Right lung (tissue), 5 donors: ENCODE results near the gene CELF5. TPM values are rescaled to one million over a fixed set of nuclear protein-coding genes. Genes with fewer than 3 reads are reported as not detected.
"Not testable (repeated sequence)": the region's sequence is repeated elsewhere in the genome, so short reads cannot be mapped to it uniquely, and the experiment has no call there.

Source experiments
- DNase-seq, 2 donors: peaks; one replicate each; pipeline ENCODE4 v3.0.0-alpha.2; 2013
- polyA plus RNA-seq, 5 donors: library from polyadenylated mRNA; unstranded; fragments of 120-200 nt; gene quantifications; one replicate each; pipeline versions ENCODE4 v1.2.1 to v1.2.3, GENCODE V29; 2013; ENCODE audit warnings: inconsistent platforms in 1 of 5, low replicate concordance in 1 of 5; ENCODE audit not compliant: insufficient read length in 5 of 5, insufficient read depth in 1 of 5

The CELF5 gene
- polyA plus RNA-seq, 5 donors, result 1.3 to 4.1 (median 2.3) TPM

DNA sequence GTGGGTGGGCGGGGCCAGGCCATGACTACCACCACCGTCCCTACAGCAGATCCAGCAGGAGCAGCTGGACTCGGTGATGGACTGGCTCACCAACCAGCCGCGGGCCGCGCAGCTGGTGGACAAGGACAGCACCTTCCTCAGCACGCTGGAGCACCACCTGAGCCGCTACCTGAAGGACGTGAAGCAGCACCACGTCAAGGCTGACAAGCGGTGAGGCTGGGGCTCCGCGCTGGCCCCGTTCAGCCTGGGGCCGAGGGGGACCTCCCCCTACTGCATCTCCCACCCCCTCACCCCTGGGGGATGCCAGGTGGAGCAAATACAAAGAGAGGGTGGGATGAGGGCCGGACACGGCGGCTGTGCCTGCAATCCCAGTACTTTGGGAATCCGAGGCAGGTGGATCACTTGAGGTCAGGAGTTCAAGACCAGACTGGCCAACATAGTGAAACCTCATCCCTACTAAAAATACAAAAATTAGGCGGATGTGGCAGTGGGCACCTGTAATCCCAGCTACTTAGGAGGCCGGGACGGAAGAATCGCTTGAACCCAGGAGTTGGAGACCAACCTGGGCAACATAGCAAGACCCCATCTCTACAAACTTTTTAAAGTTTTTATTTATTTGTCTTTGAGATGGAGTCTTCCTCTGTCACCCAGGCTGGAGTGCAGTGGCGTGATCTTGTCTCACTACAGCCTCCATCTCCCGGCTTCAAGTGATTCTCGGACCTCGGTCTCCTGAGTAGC is 18.1 kb upstream of the CELF5 start:
- DNase-seq, result no peak

DNA sequence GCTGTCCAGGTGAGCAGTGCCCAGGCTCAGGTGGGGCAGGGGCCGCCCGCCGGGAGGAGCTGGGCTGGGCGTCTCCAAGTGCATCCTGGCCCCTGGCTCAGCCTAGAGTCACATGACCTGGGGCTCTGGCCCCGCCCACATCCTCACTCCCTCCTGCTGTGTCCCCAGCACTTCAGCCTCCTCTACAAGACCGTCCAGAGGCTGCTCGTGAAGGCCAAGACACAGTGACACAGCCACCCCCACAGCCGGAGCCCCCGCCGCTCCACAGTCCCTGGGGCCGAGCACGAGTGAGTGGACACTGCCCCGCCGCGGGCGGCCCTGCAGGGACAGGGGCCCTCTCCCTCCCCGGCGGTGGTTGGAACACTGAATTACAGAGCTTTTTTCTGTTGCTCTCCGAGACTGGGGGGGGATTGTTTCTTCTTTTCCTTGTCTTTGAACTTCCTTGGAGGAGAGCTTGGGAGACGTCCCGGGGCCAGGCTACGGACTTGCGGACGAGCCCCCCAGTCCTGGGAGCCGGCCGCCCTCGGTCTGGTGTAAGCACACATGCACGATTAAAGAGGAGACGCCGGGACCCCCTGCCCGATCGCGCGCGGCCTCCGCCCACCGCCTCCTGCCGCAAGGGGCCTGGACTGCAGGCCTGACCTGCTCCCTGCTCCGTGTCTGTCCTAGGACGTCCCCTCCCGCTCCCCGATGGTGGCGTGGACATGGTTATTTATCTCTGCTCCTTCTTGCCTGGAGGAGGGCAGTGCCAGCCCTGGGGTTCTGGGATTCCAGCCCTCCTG is 16.8 kb upstream of the CELF5 start:
- no peak for DNase-seq

- no peak for DNase-seq
These were observed 15.9 kb upstream of the CELF5 start for GRCh38 chr19:3208317-3209207.

DNA sequence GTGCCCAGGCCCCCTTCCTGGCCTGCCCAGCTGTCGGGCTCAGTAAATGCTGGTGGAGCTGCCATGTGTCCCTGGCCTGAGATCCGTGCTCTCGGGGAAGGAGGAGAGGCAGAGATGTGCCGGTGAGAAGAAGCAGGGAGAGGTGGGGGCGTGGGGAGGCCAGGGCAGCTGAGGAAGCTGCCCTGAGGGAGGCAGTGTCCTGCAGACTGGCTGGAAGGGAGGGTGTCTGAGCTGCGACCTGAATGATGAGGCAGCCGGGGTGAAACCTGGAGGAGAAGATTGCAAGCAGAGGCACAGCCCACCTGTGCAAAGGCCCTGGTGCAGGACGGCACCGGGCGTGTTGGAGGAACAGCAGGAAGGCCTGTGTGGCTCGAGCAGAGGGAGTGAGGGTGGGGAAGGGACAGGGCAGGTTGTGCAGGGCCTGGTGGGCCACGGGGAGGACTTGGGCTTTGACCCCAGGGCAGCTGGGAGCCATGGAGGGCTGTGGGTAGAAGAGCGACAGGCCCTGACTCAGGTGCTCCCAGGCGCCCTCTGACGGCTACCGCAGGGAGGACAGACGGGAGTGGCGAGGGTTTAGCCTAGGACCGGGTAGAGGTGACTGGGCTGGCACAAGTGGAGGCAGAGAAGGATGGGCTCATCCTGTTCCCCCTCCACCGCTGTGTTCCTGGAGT is 14.0 kb upstream of the CELF5 start:
- peak in 1 of 2 donors; percentile 3 for DNase-seq

DNA sequence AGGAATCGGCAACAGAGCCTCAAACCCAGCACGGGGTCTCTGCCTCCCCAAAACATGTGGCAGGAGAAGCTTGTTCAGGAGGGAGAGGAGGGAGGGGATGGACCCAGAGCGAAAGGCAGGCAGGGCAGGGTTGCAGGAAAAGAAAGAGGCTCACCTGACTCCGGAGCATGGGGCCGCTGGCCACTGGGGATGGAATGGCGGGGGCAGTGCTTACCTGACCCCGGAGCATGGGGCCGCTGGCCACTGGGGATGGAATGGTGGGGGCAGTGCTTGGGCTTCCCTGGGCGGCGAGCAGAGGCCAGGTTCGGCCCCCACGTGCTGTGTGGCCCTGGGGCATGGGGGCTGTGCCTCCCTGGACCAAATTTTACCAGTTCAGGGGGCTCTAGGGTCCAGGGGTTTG is 13.3 kb upstream of the CELF5 start:
- DNase-seq, result no peak

GRCh38 chr19:3213159-3213558 is 11.3 kb upstream of the CELF5 start:
- no peak for DNase-seq

GRCh38 chr19:3216874-3217273 is 7.6 kb upstream of the CELF5 start:
- DNase-seq, result no peak

GRCh38 chr19:3220576-3220975 is 3.9 kb upstream of the CELF5 start:
- no peak for DNase-seq

GRCh38 chr19:3221576-3221975 is 2.9 kb upstream of the CELF5 start:
- not testable (repeated sequence) for DNase-seq

DNA sequence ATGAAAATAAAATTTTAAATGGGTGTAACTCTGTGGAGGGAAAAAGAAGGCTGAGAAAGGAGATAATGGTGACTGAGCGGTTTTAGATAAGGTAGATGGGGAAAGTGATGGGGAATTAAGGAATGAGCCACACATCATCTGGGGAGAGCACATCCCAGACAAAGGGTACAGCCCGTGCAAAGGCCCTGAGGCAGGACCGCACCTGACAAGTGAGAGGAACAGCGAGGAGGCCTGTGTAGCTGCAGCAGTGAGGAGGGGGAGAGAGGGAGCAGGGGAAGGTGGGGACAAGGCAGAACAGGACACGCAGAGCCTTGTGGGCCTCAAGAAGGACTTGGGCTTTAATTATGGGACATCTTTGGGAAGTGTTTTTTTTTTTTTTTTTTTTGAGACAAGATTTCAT is 1.8 kb upstream of the CELF5 start:
- DNase-seq, result no peak

GRCh38 chr19:3225169-3225485 is 666 bp downstream of the CELF5 start:
- DNase-seq, result no peak

- no peak for DNase-seq
These were observed 1.2 kb downstream of the CELF5 start for GRCh38 chr19:3225677-3226093.

- DNase-seq, result no peak
These were observed 2.7 kb downstream of the CELF5 start for GRCh38 chr19:3227054-3227626.

- no peak for DNase-seq
These were observed 4.9 kb downstream of the CELF5 start for GRCh38 chr19:3229346-3229743.

- no peak for DNase-seq
These were observed 5.5 kb downstream of the CELF5 start for GRCh38 chr19:3229888-3230496.

- DNase-seq, result no peak
These were observed 6.8 kb downstream of the CELF5 start for GRCh38 chr19:3231288-3231687.

GRCh38 chr19:3233116-3233515 is 8.7 kb downstream of the CELF5 start:
- DNase-seq, result no peak

GRCh38 chr19:3233831-3234230 is 9.4 kb downstream of the CELF5 start:
- DNase-seq, result no peak

- DNase-seq, result no peak
These were observed 10.3 kb downstream of the CELF5 start for GRCh38 chr19:3234800-3235199.

DNA sequence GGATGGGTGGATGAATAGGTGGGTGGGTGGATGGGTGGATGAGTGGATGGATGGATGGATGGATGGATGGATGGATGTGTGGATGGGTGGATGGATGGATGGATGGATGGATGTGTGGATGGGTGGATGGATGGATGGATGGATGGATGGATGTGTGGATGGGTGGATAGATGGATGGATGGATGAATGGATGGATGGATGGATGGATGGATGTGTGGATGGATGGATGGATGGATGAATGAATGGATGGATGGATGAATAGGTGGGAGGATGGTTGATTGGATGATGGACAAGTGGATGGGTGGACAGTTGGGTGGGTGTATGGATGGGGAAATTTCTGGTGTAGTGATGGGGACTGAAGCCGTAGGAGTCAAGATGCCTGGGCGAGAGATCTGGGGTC is 11.1 kb downstream of the CELF5 start:
- not testable (repeated sequence) for DNase-seq

DNA sequence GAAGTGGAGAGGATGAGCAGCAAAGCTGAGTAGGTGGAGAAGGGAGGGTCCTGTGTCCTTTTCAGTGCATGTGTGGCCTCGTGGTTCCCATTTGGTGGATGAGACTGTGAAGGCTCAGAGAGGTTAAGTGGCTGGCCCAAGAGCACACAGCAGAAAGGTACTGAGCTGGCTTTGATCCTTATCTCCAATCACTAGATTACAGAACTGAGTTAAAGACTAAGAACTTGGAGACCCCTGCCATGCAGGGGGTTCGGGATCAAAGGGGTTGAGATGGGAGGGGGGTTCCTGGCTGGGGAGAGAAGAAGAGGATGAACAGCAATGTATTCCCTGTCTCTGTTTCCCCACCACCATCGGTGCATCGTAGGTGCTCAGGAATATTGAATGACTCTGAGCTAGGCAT is 11.8 kb downstream of the CELF5 start:
- no peak for DNase-seq
